Mesendoderm (in vitro differentiated cells): ENCODE results near the gene ACSM3.
"Not testable (repeated sequence)": the region's sequence is repeated elsewhere in the genome, so short reads cannot be mapped to it uniquely, and the experiment has no call there.

ENCODE experiments used
- DNase-seq: peaks from one replicate; pipeline ENCODE4 v3.0.0; 2013
- H2AK5ac ChIP-seq: 2 replicates; pipeline ENCODE4 v1.6.1; 2013; ENCODE audit warnings: low read length, inconsistent platforms
- H2BK120ac ChIP-seq: 2 replicates; pipeline ENCODE4 v1.6.1; 2013; ENCODE audit warnings: low read depth, mild to moderate bottlenecking, low read length, moderate library complexity, mixed read lengths
- H2BK15ac ChIP-seq: replicated peaks from 2 replicates; pipeline ENCODE4 v1.6.1; 2013; ENCODE audit warnings: low read depth, mild to moderate bottlenecking, moderate library complexity
- H2BK5ac ChIP-seq: 2 replicates; pipeline ENCODE4 v1.6.1; 2013; ENCODE audit warnings: low read length, inconsistent platforms
- H3K18ac ChIP-seq: 2 replicates; pipeline ENCODE4 v1.6.1; 2013; ENCODE audit warnings: mild to moderate bottlenecking, low read length, mixed read lengths
- H3K23ac ChIP-seq: one replicate; pipeline ENCODE4 v1.6.1; 2013; ENCODE audit warnings: low read length
- H3K27ac ChIP-seq: 2 replicates; pipeline ENCODE4 v1.5.1; 2013; ENCODE audit warnings: low read depth, mild to moderate bottlenecking, inconsistent platforms, low read length, moderate library complexity
- H3K27me3 ChIP-seq: 2 replicates; pipeline ENCODE4 v1.6.1; 2013; ENCODE audit warnings: low read length, control low read depth, mild to moderate bottlenecking, inconsistent platforms; ENCODE audit not compliant: insufficient read depth, poor library complexity
- H3K36me3 ChIP-seq: 2 replicates; pipeline ENCODE4 v1.6.1; 2013; ENCODE audit warnings: low read length, inconsistent platforms; ENCODE audit not compliant: control insufficient read depth, insufficient read depth
- H3K4ac ChIP-seq: one replicate; pipeline ENCODE4 v1.6.1; 2013; ENCODE audit warnings: low read depth, mild to moderate bottlenecking, low read length, moderate library complexity
- H3K4me1 ChIP-seq: 2 replicates; pipeline ENCODE4 v1.6.1; 2013; ENCODE audit warnings: low read depth, low read length, inconsistent platforms; ENCODE audit not compliant: control insufficient read depth
- H3K4me2 ChIP-seq: 2 replicates; pipeline ENCODE4 v1.6.1; 2013; ENCODE audit warnings: low read length
- H3K4me3 ChIP-seq: 2 replicates; pipeline ENCODE4 v1.5.1; 2013; ENCODE audit warnings: mild to moderate bottlenecking, low read length
- H3K56ac ChIP-seq: one replicate; pipeline ENCODE4 v1.6.1; 2013; ENCODE audit warnings: low read length
- H3K79me1 ChIP-seq: 2 replicates; pipeline ENCODE4 v1.6.1; 2013; ENCODE audit warnings: low read length, inconsistent platforms
- H3K79me2 ChIP-seq: 2 replicates; pipeline ENCODE4 v1.6.1; 2013; ENCODE audit warnings: mild to moderate bottlenecking, low read length; ENCODE audit not compliant: control insufficient read depth, insufficient read depth
- H3K9ac ChIP-seq: 2 replicates; pipeline ENCODE4 v1.6.1; 2013; ENCODE audit warnings: low read length, inconsistent platforms
- H4K5ac ChIP-seq: one replicate; pipeline ENCODE4 v1.6.1; 2013; ENCODE audit warnings: low read length
- H4K8ac ChIP-seq: one replicate; pipeline ENCODE4 v1.6.1; 2013; ENCODE audit warnings: low read depth, mild to moderate bottlenecking, control low read depth, low read length, moderate library complexity
- WGBS: extraction: QIAGEN DNeasy Blood & Tissue Kit; methylation state at CpG from one replicate; pipeline ENCODE4 v1.1.7; 2013; ENCODE audit warnings: low lambda C conversion rate, missing lambda C conversion rate; ENCODE audit not compliant: insufficient coverage; ENCODE audit errors: extremely low coverage; 5-methylcytosine and 5-hydroxymethylcytosine counted together

Gene ACSM3

GRCh38 chr16:20760346-20760745 is 3.5 kb upstream of the ACSM3 start:
- DNase-seq, result no peak
- Histone ChIP-seq H3K27ac (no peak overlapping the region), H3K4ac (no peak overlapping the region), H3K23ac (no peak overlapping the region), H4K8ac (no peak overlapping the region), H2BK5ac (no peak overlapping the region), H3K27me3 (no peaks in the 10 kb centered on the region), H3K9ac (no peak overlapping the region), H2BK15ac (no peak overlapping the region), H3K18ac (no peak overlapping the region), H3K4me1 (no peaks in the 10 kb centered on the region), H3K36me3 (no peaks in the 10 kb centered on the region), H2AK5ac (no peak overlapping the region), H3K79me1 (no peaks in the 10 kb centered on the region), H2BK120ac (no peak overlapping the region), H4K5ac (no peak overlapping the region), H3K4me2 (no peak overlapping the region), H3K4me3 (no peak overlapping the region), H3K56ac (no peak overlapping the region), H3K79me2 (no peaks in the 10 kb centered on the region)
- WGBS, result no CpG with 5 or more reads among the region's 2 CpGs

GRCh38 chr16:20761175-20761574 is 2.6 kb upstream of the ACSM3 start:
- H3K27ac ChIP-seq, result no peak overlapping the region
- no CpG with 5 or more reads among the region's 1 CpG for WGBS
- no peak overlapping the region for H3K4me3 ChIP-seq
- no peaks in the 10 kb centered on the region for H3K27me3 ChIP-seq
- H2BK5ac ChIP-seq, result no peak overlapping the region
- no peak overlapping the region for H2BK120ac ChIP-seq
- no peak overlapping the region for H3K4ac ChIP-seq
- no peak overlapping the region for H4K8ac ChIP-seq
- H3K56ac ChIP-seq, result no peak overlapping the region
- DNase-seq, result no peak
- no peak overlapping the region for H3K4me2 ChIP-seq
- H3K4me1 ChIP-seq, result no peaks in the 10 kb centered on the region
- no peak overlapping the region for H3K18ac ChIP-seq
- H4K5ac ChIP-seq, result no peak overlapping the region
- H2BK15ac ChIP-seq, result no peak overlapping the region
- H3K79me2 ChIP-seq, result no peaks in the 10 kb centered on the region
- no peak overlapping the region for H2AK5ac ChIP-seq
- no peaks in the 10 kb centered on the region for H3K36me3 ChIP-seq
- no peak overlapping the region for H3K9ac ChIP-seq
- no peak overlapping the region for H3K23ac ChIP-seq
- H3K79me1 ChIP-seq, result no peaks in the 10 kb centered on the region

GRCh38 chr16:20762404-20763123 is 1.2 kb upstream of the ACSM3 start:
- H2BK5ac ChIP-seq, result no peak overlapping the region
- no CpG with 5 or more reads among the region's 3 CpGs for WGBS
- H3K79me2 ChIP-seq, result no peaks in the 10 kb centered on the region
- no peak overlapping the region for H3K4me3 ChIP-seq
- no peak for DNase-seq
- H3K27me3 ChIP-seq, result no peaks in the 10 kb centered on the region
- H3K4me2 ChIP-seq, result no peak overlapping the region
- no peaks in the 10 kb centered on the region for H3K79me1 ChIP-seq
- no peak overlapping the region for H3K9ac ChIP-seq
- no peak overlapping the region for H3K23ac ChIP-seq
- H2AK5ac ChIP-seq, result no peak overlapping the region
- H3K4me1 ChIP-seq, result no peaks in the 10 kb centered on the region
- no peak overlapping the region for H3K27ac ChIP-seq
- no peak overlapping the region for H3K56ac ChIP-seq
- H3K36me3 ChIP-seq, result no peaks in the 10 kb centered on the region
- H4K8ac ChIP-seq, result no peak overlapping the region
- no peak overlapping the region for H2BK15ac ChIP-seq
- H2BK120ac ChIP-seq, result no peak overlapping the region
- H4K5ac ChIP-seq, result no peak overlapping the region
- H3K4ac ChIP-seq, result no peak overlapping the region
- H3K18ac ChIP-seq, result no peak overlapping the region

- not testable (repeated sequence) for H3K4me1 ChIP-seq, H3K4ac ChIP-seq, H3K56ac ChIP-seq, H2BK120ac ChIP-seq, H3K4me3 ChIP-seq, H3K79me1 ChIP-seq, H3K36me3 ChIP-seq, H3K27me3 ChIP-seq, H3K9ac ChIP-seq, DNase-seq, H3K23ac ChIP-seq, H4K8ac ChIP-seq, H3K27ac ChIP-seq, H3K4me2 ChIP-seq, H2BK5ac ChIP-seq, H4K5ac ChIP-seq, H3K79me2 ChIP-seq, H2AK5ac ChIP-seq, H2BK15ac ChIP-seq, H3K18ac ChIP-seq
- no CpG with 5 or more reads among the region's 1 CpG for WGBS
Measured at GRCh38 chr16:20764448-20764847, 634 bp downstream of the ACSM3 start.

GRCh38 chr16:20765732-20766131 is 1.9 kb downstream of the ACSM3 start:
- no peak overlapping the region for H2BK5ac ChIP-seq
- no peaks in the 10 kb centered on the region for H3K79me1 ChIP-seq
- no peak overlapping the region for H3K4me3 ChIP-seq
- H4K5ac ChIP-seq, result no peak overlapping the region
- no peak overlapping the region for H3K4ac ChIP-seq
- H3K56ac ChIP-seq, result no peak overlapping the region
- no peak overlapping the region for H3K9ac ChIP-seq
- no peak for DNase-seq
- H2BK15ac ChIP-seq, result no peak overlapping the region
- H3K79me2 ChIP-seq, result no peaks in the 10 kb centered on the region
- H3K23ac ChIP-seq, result no peak overlapping the region
- no peak overlapping the region for H3K27ac ChIP-seq
- H3K4me1 ChIP-seq, result no peaks in the 10 kb centered on the region
- no peak overlapping the region for H3K18ac ChIP-seq
- WGBS, result no CpG with 5 or more reads among the region's 2 CpGs
- no peak overlapping the region for H2BK120ac ChIP-seq
- no peaks in the 10 kb centered on the region for H3K27me3 ChIP-seq
- H4K8ac ChIP-seq, result no peak overlapping the region
- no peak overlapping the region for H3K4me2 ChIP-seq
- H2AK5ac ChIP-seq, result no peak overlapping the region
- H3K36me3 ChIP-seq, result no peaks in the 10 kb centered on the region

- Histone ChIP-seq H3K27me3 (no peaks in the 10 kb centered on the region), H3K18ac (no peak overlapping the region), H2BK120ac (no peak overlapping the region), H2BK15ac (no peak overlapping the region), H2BK5ac (no peak overlapping the region), H4K5ac (no peak overlapping the region), H3K79me1 (no peaks in the 10 kb centered on the region), H3K4me2 (no peak overlapping the region), H3K56ac (no peak overlapping the region), H3K36me3 (no peaks in the 10 kb centered on the region), H2AK5ac (no peak overlapping the region), H3K4ac (no peak overlapping the region), H3K27ac (no peak overlapping the region), H3K9ac (no peak overlapping the region), H3K79me2 (no peaks in the 10 kb centered on the region), H3K23ac (no peak overlapping the region), H3K4me1 (no peaks in the 10 kb centered on the region), H4K8ac (no peak overlapping the region), H3K4me3 (no peak overlapping the region)
- no CpG with 5 or more reads among the region's 5 CpGs for WGBS
- DNase-seq, result no peak
Measured at GRCh38 chr16:20766294-20766693, 2.5 kb downstream of the ACSM3 start.
